Measurements from ENCODE around the gene CPSF7. TPM values are rescaled to one million over a fixed set of nuclear protein-coding genes. Genes with fewer than 3 reads are reported as not detected.

CPSF7 gene
- total RNA-seq, 1 donor from 2014 or later, result 79.2 TPM

- DNase-seq (ENCODE audit: low spot score), result no peak
- no peak for ATAC-seq
Measured at GRCh38 chr11:61367406-61367805, 62.4 kb downstream of the CPSF7 start.

GRCh38 chr11:61364012-61364675 lies 65.6 kb downstream of the CPSF7 start:
- intact Hi-C loops (cut with DNase I), result no loop called here
- DNase-seq (ENCODE audit: low spot score) (no peak), ATAC-seq (no peak)

More at GRCh38 chr11:61367406-61367805, 62.4 kb downstream of the CPSF7 start:
- intact Hi-C loops (cut with DNase I), result no loop called here

GRCh38 chr11:61362542-61362875 lies 67.3 kb downstream of the CPSF7 start:
- ATAC-seq, result peak; percentile 14
- DNase-seq (ENCODE audit: low spot score), result no peak
- intact Hi-C loops (cut with DNase I), result no loop called here

- ATAC-seq (peak; percentile 98), DNase-seq (ENCODE audit: low spot score) (peak; percentile 93)
- intact Hi-C loops (cut with DNase I), result no loop called here
Measured at GRCh38 chr11:61361741-61362541, 67.8 kb downstream of the CPSF7 start, which contains the start of the genes CYB561A3 and TMEM138. TSS of gene CYB561A3 (minus strand) at chr11:61361882. CDS start at chr11:61356713, 5,169 bp downstream. TSS of gene TMEM138 (plus strand) at chr11:61362374. CDS start at chr11:61364391, 2,017 bp downstream.

GRCh38 chr11:61361237-61361740 lies 68.5 kb downstream of the CPSF7 start:
- ATAC-seq, result no peak

GRCh38 chr11:61359516-61359915 lies 70.3 kb downstream of the CPSF7 start:
- DNase-seq (ENCODE audit: low spot score) (no peak), ATAC-seq (no peak)
- intact Hi-C loops (cut with DNase I), result no loop called here

More at GRCh38 chr11:61361237-61361740, 68.5 kb downstream of the CPSF7 start:
- DNase-seq (ENCODE audit: low spot score), result no peak
- intact Hi-C loops (cut with DNase I), result no loop called here

- intact Hi-C loops (cut with DNase I), result no loop called here
- no peak for ATAC-seq
- no peak for DNase-seq (ENCODE audit: low spot score)
Measured at GRCh38 chr11:61358566-61358965, 71.2 kb downstream of the CPSF7 start.

- intact Hi-C loops (cut with DNase I), result no loop called here
- DNase-seq (ENCODE audit: low spot score) (no peak), ATAC-seq (no peak)
Measured at GRCh38 chr11:61357894-61358239, 71.9 kb downstream of the CPSF7 start.

GRCh38 chr11:61357233-61357893 lies 72.4 kb downstream of the CPSF7 start:
- no peak for DNase-seq (ENCODE audit: low spot score)
- intact Hi-C loops (cut with DNase I), result no loop called here
- ATAC-seq, result no peak

- ATAC-seq, result no peak
- intact Hi-C loops (cut with DNase I), result no loop called here
Measured at GRCh38 chr11:61356706-61357105, 73.1 kb downstream of the CPSF7 start.

GRCh38 chr11:61354208-61354607 lies 75.6 kb downstream of the CPSF7 start:
- ATAC-seq (no peak), DNase-seq (ENCODE audit: low spot score) (no peak)
- intact Hi-C loops (cut with DNase I), result no loop called here

More at GRCh38 chr11:61356706-61357105, 73.1 kb downstream of the CPSF7 start:
- no peak for DNase-seq (ENCODE audit: low spot score)

- ATAC-seq, result no peak
- no peak for DNase-seq (ENCODE audit: low spot score)
- intact Hi-C loops (cut with DNase I), result no loop called here
Measured at GRCh38 chr11:61353131-61354067, 76.4 kb downstream of the CPSF7 start.

Other genes with a start within 250 kb of the CPSF7 start
- not detected for gene PGA3, start 226.5 kb downstream of the CPSF7 start, total RNA-seq
- not detected for gene PGA4, start 207.6 kb downstream of the CPSF7 start, total RNA-seq
- gene PGA5, start 188.8 kb downstream of the CPSF7 start, total RNA-seq, result not detected
- 3.6 TPM for gene VWCE, start 134.7 kb downstream of the CPSF7 start, total RNA-seq
- gene DDB1, start 96.9 kb downstream of the CPSF7 start, total RNA-seq, result 161 TPM
- gene TKFC, start 96.7 kb downstream of the CPSF7 start, total RNA-seq, result 32.6 TPM
- 37.8 TPM for gene CYB561A3, start 68.1 kb downstream of the CPSF7 start, total RNA-seq
- 38.2 TPM for gene TMEM138, start 67.6 kb downstream of the CPSF7 start, total RNA-seq
- gene TMEM216, start 37.4 kb downstream of the CPSF7 start, total RNA-seq, result 8.9 TPM
- gene SDHAF2, start 149 bp upstream of the CPSF7 start, total RNA-seq, result 24.9 TPM
- gene LRRC10B, start 78.8 kb upstream of the CPSF7 start, total RNA-seq, result 0.98 TPM
- gene SYT7, start 151.1 kb upstream of the CPSF7 start, total RNA-seq, result 3.7 TPM

Data from sciatic nerve (tissue), 2 donors.